GM19239 (cell line): Measurements from ENCODE around the gene IRAK1.

Experiments
- DNase-seq: peaks from one replicate; pipeline ENCODE4 v3.0.0; 2011; ENCODE audit warnings: low spot score; ENCODE audit not compliant: insufficient read length
- FAIRE-seq: peaks from 2 replicates; lab custom pipeline; 2011; peaks lifted over from hg19 to GRCh38; lab: Jason Lieb, UNC

IRAK1 gene

GRCh38 chrX:154019633-154020528 lies at the start of gene IRAK1:
IRAK1 (minus strand) TSS chrX:154019902; CDS start chrX:154019812, 90 bp downstream.
- DNase-seq (peak; percentile 72), FAIRE-seq (peak; percentile 66)

- FAIRE-seq: no peak
- DNase-seq: no peak
Observed at GRCh38 chrX:154068560-154068959, 48.9 kb upstream of the IRAK1 start.

GRCh38 chrX:154064637-154065435 lies 45.1 kb upstream of the IRAK1 start:
- FAIRE-seq (no peak), DNase-seq (no peak)

GRCh38 chrX:154063234-154063633 lies 43.5 kb upstream of the IRAK1 start:
- FAIRE-seq: no peak
- no peak for DNase-seq

GRCh38 chrX:154061801-154062200 lies 42.1 kb upstream of the IRAK1 start:
- FAIRE-seq (no peak), DNase-seq (no peak)

- no peak for FAIRE-seq
Observed at GRCh38 chrX:154059729-154060245, 40.1 kb upstream of the IRAK1 start.

GRCh38 chrX:154059231-154059630 lies 39.5 kb upstream of the IRAK1 start:
- DNase-seq: no peak
- FAIRE-seq: no peak

More at GRCh38 chrX:154059729-154060245, 40.1 kb upstream of the IRAK1 start:
- DNase-seq: no peak

GRCh38 chrX:154058214-154058997 lies 38.7 kb upstream of the IRAK1 start:
- DNase-seq: no peak
- no peak for FAIRE-seq

- no peak for DNase-seq
- no peak for FAIRE-seq
Observed at GRCh38 chrX:154057791-154058190, 38.1 kb upstream of the IRAK1 start.

GRCh38 chrX:154056770-154057241 lies 37.1 kb upstream of the IRAK1 start:
- FAIRE-seq (peak; percentile 37), DNase-seq (no peak)

- FAIRE-seq: peak; percentile 33
- peak; percentile 31 for DNase-seq
Observed at GRCh38 chrX:154051201-154051810, 31.6 kb upstream of the IRAK1 start.

GRCh38 chrX:154050113-154050495 lies 30.4 kb upstream of the IRAK1 start:
- no peak for FAIRE-seq
- DNase-seq: no peak

GRCh38 chrX:154049209-154050112 lies 29.8 kb upstream of the IRAK1 start:
- no peak for DNase-seq
- no peak for FAIRE-seq

GRCh38 chrX:154048398-154048797 lies 28.7 kb upstream of the IRAK1 start:
- no peak for DNase-seq
- FAIRE-seq: no peak

- DNase-seq: no peak
Observed at GRCh38 chrX:154046940-154047610, 27.4 kb upstream of the IRAK1 start.

GRCh38 chrX:154046031-154046781 lies 26.5 kb upstream of the IRAK1 start:
- no peak for DNase-seq
- FAIRE-seq: no peak

More at GRCh38 chrX:154046940-154047610, 27.4 kb upstream of the IRAK1 start:
- FAIRE-seq: no peak

- DNase-seq: no peak
- no peak for FAIRE-seq
Observed at GRCh38 chrX:154044091-154044490, 24.4 kb upstream of the IRAK1 start.
